ENCODE measurements around the gene RAB8B.
"Not testable (repeated sequence)": the region's sequence is repeated elsewhere in the genome, so short reads cannot be mapped to it uniquely, and the experiment has no call there.

Gene RAB8B

GRCh38 chr15:63227689-63228088, 38.3 kb downstream of the RAB8B start:
- no peak overlapping the region for H3K4me3 ChIP-seq (ENCODE audit: low read length)
- no peak for TF ChIP-seq ZNF274 (IDR thresholded peaks at IDR 0.05; ENCODE audit: low read depth, low read length)

GRCh38 chr15:63231206-63231605, 41.8 kb downstream of the RAB8B start:
- no peak overlapping the region for H3K4me3 ChIP-seq (ENCODE audit: low read length)
- TF ChIP-seq ZNF274 (IDR thresholded peaks at IDR 0.05; ENCODE audit: low read depth, low read length) = no peak

GRCh38 chr15:63231706-63232105, 42.3 kb downstream of the RAB8B start:
- no peak overlapping the region for H3K4me3 ChIP-seq (ENCODE audit: low read length)
- no peak for TF ChIP-seq ZNF274 (IDR thresholded peaks at IDR 0.05; ENCODE audit: low read depth, low read length)

- no peak for TF ChIP-seq ZNF274 (IDR thresholded peaks at IDR 0.05; ENCODE audit: low read depth, low read length)
- H3K4me3 ChIP-seq (ENCODE audit: low read length) = no peak overlapping the region
Measured at GRCh38 chr15:63232405-63232804, 43.0 kb downstream of the RAB8B start.

- TF ChIP-seq ZNF274 (IDR thresholded peaks at IDR 0.05; ENCODE audit: low read depth, low read length) = no peak
- no peak overlapping the region for H3K4me3 ChIP-seq (ENCODE audit: low read length)
Measured at GRCh38 chr15:63232943-63233342, 43.5 kb downstream of the RAB8B start.

GRCh38 chr15:63233667-63234423, 44.4 kb downstream of the RAB8B start:
- TF ChIP-seq ZNF274 (IDR thresholded peaks at IDR 0.05; ENCODE audit: low read depth, low read length) = no peak
- H3K4me3 ChIP-seq (ENCODE audit: low read length) = no peak overlapping the region

- no peak overlapping the region for H3K4me3 ChIP-seq (ENCODE audit: low read length)
- no peak for TF ChIP-seq ZNF274 (IDR thresholded peaks at IDR 0.05; ENCODE audit: low read depth, low read length)
Measured at GRCh38 chr15:63234451-63234870, 45.1 kb downstream of the RAB8B start.

- no peak for TF ChIP-seq ZNF274 (IDR thresholded peaks at IDR 0.05; ENCODE audit: low read depth, low read length)
- H3K4me3 ChIP-seq (ENCODE audit: low read length) = no peak overlapping the region
Measured at GRCh38 chr15:63236272-63236671, 46.9 kb downstream of the RAB8B start.

- H3K4me3 ChIP-seq (ENCODE audit: low read length) = not testable (repeated sequence)
Measured at GRCh38 chr15:63237086-63237485, 47.7 kb downstream of the RAB8B start.

- no peak for TF ChIP-seq ZNF274 (IDR thresholded peaks at IDR 0.05; ENCODE audit: low read depth, low read length)
Measured at GRCh38 chr15:63238171-63238570, 48.8 kb downstream of the RAB8B start.

GRCh38 chr15:63238796-63239195, 49.4 kb downstream of the RAB8B start:
- no peak for TF ChIP-seq ZNF274 (IDR thresholded peaks at IDR 0.05; ENCODE audit: low read depth, low read length)

More at GRCh38 chr15:63238171-63238570, 48.8 kb downstream of the RAB8B start:
- H3K4me3 ChIP-seq (ENCODE audit: low read length) = no peak overlapping the region

GRCh38 chr15:63240109-63240508, 50.7 kb downstream of the RAB8B start:
- TF ChIP-seq ZNF274 (IDR thresholded peaks at IDR 0.05; ENCODE audit: low read depth, low read length) = no peak
- no peak overlapping the region for H3K4me3 ChIP-seq (ENCODE audit: low read length)

More at GRCh38 chr15:63238796-63239195, 49.4 kb downstream of the RAB8B start:
- no peak overlapping the region for H3K4me3 ChIP-seq (ENCODE audit: low read length)

GRCh38 chr15:63241316-63241715, 51.9 kb downstream of the RAB8B start:
- no peak for TF ChIP-seq ZNF274 (IDR thresholded peaks at IDR 0.05; ENCODE audit: low read depth, low read length)
- H3K4me3 ChIP-seq (ENCODE audit: low read length) = no peak overlapping the region

- no peak for TF ChIP-seq ZNF274 (IDR thresholded peaks at IDR 0.05; ENCODE audit: low read depth, low read length)
- H3K4me3 ChIP-seq (ENCODE audit: low read length) = no peak overlapping the region
Measured at GRCh38 chr15:63243101-63243500, 53.7 kb downstream of the RAB8B start.

GRCh38 chr15:63243776-63244175, 54.4 kb downstream of the RAB8B start:
- no peak overlapping the region for H3K4me3 ChIP-seq (ENCODE audit: low read length)
- no peak for TF ChIP-seq ZNF274 (IDR thresholded peaks at IDR 0.05; ENCODE audit: low read depth, low read length)

- TF ChIP-seq ZNF274 (IDR thresholded peaks at IDR 0.05; ENCODE audit: low read depth, low read length) = no peak
- no peak overlapping the region for H3K4me3 ChIP-seq (ENCODE audit: low read length)
Measured at GRCh38 chr15:63244399-63244798, 55.0 kb downstream of the RAB8B start.

Measured in GM08714 (cell line).